D721Med (cell line): ENCODE measurements around the gene MTOR.

ENCODE experiments used
- DNase-seq: peaks from one replicate; pipeline ENCODE4 v3.0.0; 2011; ENCODE audit warnings: low spot score; ENCODE audit not compliant: insufficient read length
- FAIRE-seq: peaks from 2 replicates; lab custom pipeline; 2011; peaks lifted over from hg19 to GRCh38; lab: Jason Lieb, UNC
- CTCF ChIP-seq: IDR thresholded peaks from 2 replicates; pipeline ENCODE4 v1.5.1; 2012; ENCODE audit warnings: mild to moderate bottlenecking, control low read depth; ENCODE audit not compliant: insufficient read depth; ENCODE audit errors: missing control alignments

Gene MTOR

GRCh38 chr1:11071463-11072215, 190.7 kb downstream of the MTOR start:
- FAIRE-seq (no peak), DNase-seq (no peak)
- TF ChIP-seq CTCF, result no peak

DNA sequence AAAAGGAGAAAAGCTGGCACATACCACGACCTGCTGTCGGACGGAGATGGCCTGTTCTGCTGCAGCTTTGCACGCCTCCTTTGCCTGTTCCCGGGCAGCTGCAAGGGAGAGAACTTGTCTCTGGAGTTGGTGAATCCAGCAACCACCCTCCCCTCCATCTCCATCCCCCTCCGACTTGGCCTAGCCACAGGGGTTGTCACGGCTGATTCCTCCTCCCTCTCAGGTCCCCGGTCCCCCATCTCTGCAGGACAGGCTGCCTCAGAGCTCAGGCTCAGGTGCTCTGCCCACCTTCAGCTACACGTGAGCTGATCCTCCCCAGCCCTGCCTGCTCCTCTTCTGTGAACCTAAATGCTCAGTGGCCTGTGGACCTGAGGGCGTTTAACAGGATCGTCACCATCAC, 191.5 kb downstream of the MTOR start:
- DNase-seq (no peak), FAIRE-seq (no peak)
- no peak for TF ChIP-seq CTCF

DNA sequence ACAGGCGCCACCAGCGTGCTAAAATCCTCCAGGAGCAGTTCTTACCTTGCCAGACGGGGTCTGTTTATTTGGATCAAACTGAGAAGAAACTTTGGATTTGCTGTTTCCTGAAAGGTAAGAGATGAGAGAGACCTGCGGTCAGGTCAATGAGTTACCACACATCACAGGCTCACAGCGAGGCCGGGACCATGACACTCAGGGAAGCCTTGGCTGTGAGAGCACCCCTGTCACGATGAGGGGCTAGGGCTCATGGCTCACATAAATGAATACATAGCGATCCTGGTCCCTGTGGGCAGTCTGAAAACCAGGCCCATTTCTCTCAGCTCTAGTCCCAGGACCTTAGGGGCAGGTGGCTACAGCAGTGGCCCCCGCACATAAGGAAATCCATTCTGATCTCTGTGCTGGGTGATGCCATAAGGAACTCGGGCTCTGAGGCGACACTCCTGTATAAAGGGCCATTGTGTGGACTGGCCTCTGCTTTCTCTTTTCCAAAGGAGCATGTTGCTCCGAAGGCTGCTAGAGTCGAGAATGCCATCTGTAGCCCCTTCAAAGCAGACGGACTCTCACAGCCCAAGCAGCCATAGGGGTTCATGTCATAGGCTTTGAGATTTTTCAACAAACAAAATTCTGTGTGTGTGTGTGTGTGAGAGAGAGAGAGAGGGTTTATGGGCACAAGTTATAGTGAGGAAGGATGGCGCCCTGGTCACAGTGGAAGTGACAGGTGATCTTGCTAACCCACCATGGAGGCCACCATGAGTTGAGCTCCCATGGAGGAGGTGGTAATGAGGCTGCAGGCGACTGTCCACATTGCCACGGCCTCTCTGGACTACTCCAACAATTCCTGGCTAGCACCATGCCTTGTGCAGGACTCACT, 193.5 kb downstream of the MTOR start:
- DNase-seq (no peak), FAIRE-seq (no peak)
- no peak for TF ChIP-seq CTCF

DNA sequence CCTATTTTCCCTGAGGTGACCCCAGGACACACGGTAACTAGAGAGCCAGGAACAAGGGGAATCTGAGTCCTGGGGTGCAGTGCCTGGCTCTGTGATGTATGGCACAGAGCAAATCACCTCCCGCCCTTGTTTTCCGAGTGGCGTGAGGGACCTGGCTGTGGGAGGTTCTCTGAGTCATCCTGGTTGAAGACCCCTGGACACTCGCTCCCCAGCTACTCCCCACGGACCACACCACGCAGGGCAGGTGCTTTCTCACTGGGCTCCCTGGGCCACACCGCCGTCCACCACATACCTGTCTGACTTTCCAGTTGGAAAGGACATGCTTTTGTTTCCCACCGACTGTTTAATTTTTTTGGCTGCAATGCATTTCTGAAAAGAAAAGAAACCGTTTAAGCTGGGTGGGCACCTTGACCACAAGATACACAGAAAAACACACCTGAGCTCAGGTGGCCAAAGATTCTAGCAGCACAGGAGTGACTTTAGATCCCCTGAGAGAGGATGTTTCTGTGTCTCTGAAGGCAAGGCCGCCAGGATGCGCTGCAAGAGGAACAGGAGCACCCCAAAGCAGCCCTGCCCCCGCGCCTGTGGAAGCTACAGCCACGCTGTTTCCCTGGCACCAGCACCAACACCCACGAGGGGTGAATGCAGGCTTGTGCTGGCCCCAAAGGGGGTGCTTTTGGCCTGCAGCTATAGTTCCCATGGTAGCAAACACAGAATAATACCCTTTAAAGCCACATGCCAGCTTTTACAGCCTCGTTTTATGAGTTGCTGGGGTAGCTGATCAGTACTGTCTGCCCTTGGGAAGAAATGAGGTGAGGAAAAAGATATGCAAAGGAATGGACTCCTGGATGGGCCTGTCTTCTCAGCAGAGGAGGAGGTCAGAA, 194.4 kb downstream of the MTOR start:
- DNase-seq (no peak), FAIRE-seq (no peak)
- TF ChIP-seq CTCF, result no peak

GRCh38 chr1:11065796-11066195, 196.6 kb downstream of the MTOR start:
- no peak for TF ChIP-seq CTCF
- FAIRE-seq (no peak), DNase-seq (no peak)

GRCh38 chr1:11064942-11065341, 197.4 kb downstream of the MTOR start:
- no peak for DNase-seq
- FAIRE-seq, result no peak
- TF ChIP-seq CTCF, result no peak
